Kidney epithelial cell (primary cell): ENCODE measurements around the gene IZUMO1. TPM values are rescaled to one million over a fixed set of nuclear protein-coding genes. Genes with fewer than 3 reads are reported as not detected.
"Not testable (repeated sequence)": the region's sequence is repeated elsewhere in the genome, so short reads cannot be mapped to it uniquely, and the experiment has no call there.

Experiments used
- DNase-seq: peaks from one replicate; pipeline ENCODE4 v3.0.0-alpha.2; 2010; ENCODE audit warnings: low read depth
- H3K27me3 ChIP-seq: 2 replicates; pipeline ENCODE4 v1.6.0; 2011; ENCODE audit warnings: low read length; ENCODE audit not compliant: control insufficient read depth, insufficient read depth
- H3K36me3 ChIP-seq: 2 replicates; pipeline ENCODE4 v1.5.1; 2011; ENCODE audit warnings: low read length; ENCODE audit not compliant: control insufficient read depth, insufficient read depth
- H3K4me3 ChIP-seq: 2 replicates; pipeline ENCODE4 v1.5.1; 2011; ENCODE audit warnings: low read depth, mild to moderate bottlenecking, control low read depth, low read length
- CTCF ChIP-seq: IDR thresholded peaks from 2 replicates; pipeline ENCODE4 v1.5.1; 2011; ENCODE audit warnings: mild to moderate bottlenecking, moderate library complexity, low read length, control low read depth, inconsistent platforms; ENCODE audit not compliant: insufficient read depth, poor library complexity, severe bottlenecking
- total RNA-seq: library from RNA; depleted of rRNA; stranded (reverse); fragments of >200 nt; gene quantifications from 2 replicates; pipeline ENCODE4 v1.2.3, GENCODE V29; 2015

Gene IZUMO1
- total RNA-seq, 1 donor from 2014 or later = 0.25 TPM

GRCh38 chr19:48696353-48697010 is 50.2 kb downstream of the IZUMO1 start:
- no peaks in the 10 kb centered on the region for H3K36me3 ChIP-seq
- no peak overlapping the region for H3K4me3 ChIP-seq
- H3K27me3 ChIP-seq = no peaks in the 10 kb centered on the region
- TF ChIP-seq CTCF = no peak
- no peak for DNase-seq

- H3K36me3 ChIP-seq = no peaks in the 10 kb centered on the region
- H3K4me3 ChIP-seq = no peak within 1 kb of the TSS
- no peaks in the 10 kb centered on the region for H3K27me3 ChIP-seq
- no peak for TF ChIP-seq CTCF
- DNase-seq = no peak
These were observed 50.9 kb downstream of the IZUMO1 start, which contains the start of gene FUT2 for GRCh38 chr19:48695743-48696352. Gene FUT2, plus strand, starts transcription at chr19:48695971. Its CDS starts 6,986 bp downstream, at chr19:48702957.

- not testable (repeated sequence) for H3K4me3 ChIP-seq, H3K27me3 ChIP-seq, DNase-seq, H3K36me3 ChIP-seq
These were observed 53.1 kb downstream of the IZUMO1 start for GRCh38 chr19:48693629-48694028.

Other genes starting within 250 kb of the IZUMO1 start
- 2.3 and 2.9 TPM in 2 replicates for gene LMTK3, start 235.1 kb downstream of the IZUMO1 start, total RNA-seq
- gene SULT2B1, start 194.7 kb downstream of the IZUMO1 start, total RNA-seq = 0.48 and 0.50 TPM in 2 replicates
- gene SPACA4, start 140.2 kb downstream of the IZUMO1 start, total RNA-seq = not detected in 2 replicates
- 0.25 and 2.3 TPM in 2 replicates for gene FAM83E, start 131.8 kb downstream of the IZUMO1 start, total RNA-seq
- gene RPL18, start 127.7 kb downstream of the IZUMO1 start, total RNA-seq = 2,979 and 3,293 TPM in 2 replicates
- gene SPHK2, start 127.4 kb downstream of the IZUMO1 start, total RNA-seq = 27.9 and 30.3 TPM in 2 replicates
- gene DBP, start 109.5 kb downstream of the IZUMO1 start, total RNA-seq = 1.6 and 3.4 TPM in 2 replicates
- 1.1 and 1.7 TPM in 2 replicates for gene CA11, start 100.7 kb downstream of the IZUMO1 start, total RNA-seq
- gene NTN5, start 73.9 kb downstream of the IZUMO1 start, total RNA-seq = not detected in 2 replicates
- gene FUT2, start 50.9 kb downstream of the IZUMO1 start, total RNA-seq = 1.8 and 1.9 TPM in 2 replicates
- 1.0 and 1.3 TPM in 2 replicates for gene MAMSTR, start 27.2 kb downstream of the IZUMO1 start, total RNA-seq
- gene RASIP1, start 6.3 kb downstream of the IZUMO1 start, total RNA-seq = 3.8 and 4.8 TPM in 2 replicates
- 10.4 and 12.3 TPM in 2 replicates for gene FUT1, start 5.7 kb upstream of the IZUMO1 start, total RNA-seq
- 0.13 TPM in 1 of 2 replicates, not detected in the other for gene FGF21, start 8.6 kb upstream of the IZUMO1 start, total RNA-seq
- gene BCAT2, start 64.1 kb upstream of the IZUMO1 start, total RNA-seq = 47.7 and 56.8 TPM in 2 replicates
- gene HSD17B14, start 89.6 kb upstream of the IZUMO1 start, total RNA-seq = 10.2 and 15.0 TPM in 2 replicates
- 10.0 and 11.1 TPM in 2 replicates for gene PLEKHA4, start 121.7 kb upstream of the IZUMO1 start, total RNA-seq
- gene PPP1R15A, start 125.5 kb upstream of the IZUMO1 start, total RNA-seq = 225 and 233 TPM in 2 replicates
- not detected in 2 replicates for gene TULP2, start 151.8 kb upstream of the IZUMO1 start, total RNA-seq
- gene NUCB1, start 153.4 kb upstream of the IZUMO1 start, total RNA-seq = 248 and 260 TPM in 2 replicates
- gene DHDH, start 186.8 kb upstream of the IZUMO1 start, total RNA-seq = 1.0 and 1.5 TPM in 2 replicates
- gene BAX, start 208.0 kb upstream of the IZUMO1 start, total RNA-seq = 128 and 140 TPM in 2 replicates
- 2,415 and 2,688 TPM in 2 replicates for gene FTL, start 218.4 kb upstream of the IZUMO1 start, total RNA-seq
- gene GYS1, start 246.4 kb upstream of the IZUMO1 start, total RNA-seq = 23.1 and 24.8 TPM in 2 replicates
- gene RUVBL2, start 247.0 kb upstream of the IZUMO1 start, total RNA-seq = 174 and 177 TPM in 2 replicates